ENCODE measurements around the gene FCSK.

The FCSK gene

DNA sequence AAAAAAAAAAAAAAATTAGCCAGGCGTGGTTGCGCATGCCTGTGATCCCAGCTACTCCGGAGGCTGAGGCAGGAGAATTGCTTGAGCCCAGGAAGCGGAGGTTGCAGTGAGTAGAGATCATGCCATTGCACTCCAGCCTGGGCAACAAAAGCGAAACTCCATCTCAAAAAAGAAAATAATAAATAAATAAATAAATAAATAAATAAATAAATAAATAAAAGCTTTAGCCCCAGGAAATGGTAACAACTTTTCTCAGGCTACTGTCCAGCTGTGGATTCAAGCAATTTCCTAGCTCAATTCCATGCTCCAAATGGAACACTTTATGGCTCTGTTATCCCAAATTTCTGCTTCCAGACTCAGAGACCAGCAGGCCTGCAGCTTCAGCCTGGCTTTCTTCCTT, 40.8 kb upstream of the FCSK start (continued):
- TF ChIP-seq, protein P1, sequence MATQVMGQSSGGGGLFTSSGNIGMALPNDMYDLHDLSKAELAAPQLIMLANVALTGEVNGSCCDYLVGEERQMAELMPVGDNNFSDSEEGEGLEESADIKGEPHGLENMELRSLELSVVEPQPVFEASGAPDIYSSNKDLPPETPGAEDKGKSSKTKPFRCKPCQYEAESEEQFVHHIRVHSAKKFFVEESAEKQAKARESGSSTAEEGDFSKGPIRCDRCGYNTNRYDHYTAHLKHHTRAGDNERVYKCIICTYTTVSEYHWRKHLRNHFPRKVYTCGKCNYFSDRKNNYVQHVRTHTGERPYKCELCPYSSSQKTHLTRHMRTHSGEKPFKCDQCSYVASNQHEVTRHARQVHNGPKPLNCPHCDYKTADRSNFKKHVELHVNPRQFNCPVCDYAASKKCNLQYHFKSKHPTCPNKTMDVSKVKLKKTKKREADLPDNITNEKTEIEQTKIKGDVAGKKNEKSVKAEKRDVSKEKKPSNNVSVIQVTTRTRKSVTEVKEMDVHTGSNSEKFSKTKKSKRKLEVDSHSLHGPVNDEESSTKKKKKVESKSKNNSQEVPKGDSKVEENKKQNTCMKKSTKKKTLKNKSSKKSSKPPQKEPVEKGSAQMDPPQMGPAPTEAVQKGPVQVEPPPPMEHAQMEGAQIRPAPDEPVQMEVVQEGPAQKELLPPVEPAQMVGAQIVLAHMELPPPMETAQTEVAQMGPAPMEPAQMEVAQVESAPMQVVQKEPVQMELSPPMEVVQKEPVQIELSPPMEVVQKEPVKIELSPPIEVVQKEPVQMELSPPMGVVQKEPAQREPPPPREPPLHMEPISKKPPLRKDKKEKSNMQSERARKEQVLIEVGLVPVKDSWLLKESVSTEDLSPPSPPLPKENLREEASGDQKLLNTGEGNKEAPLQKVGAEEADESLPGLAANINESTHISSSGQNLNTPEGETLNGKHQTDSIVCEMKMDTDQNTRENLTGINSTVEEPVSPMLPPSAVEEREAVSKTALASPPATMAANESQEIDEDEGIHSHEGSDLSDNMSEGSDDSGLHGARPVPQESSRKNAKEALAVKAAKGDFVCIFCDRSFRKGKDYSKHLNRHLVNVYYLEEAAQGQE (tag by site-specific recombination; IDR thresholded peaks at IDR 0.05): peak; percentile 74; the same call in 1 of the 2 replicates
- peak; percentile 94; the same call in 1 of the 2 replicates for TF ChIP-seq ZNF560 (tag by site-specific recombination; IDR thresholded peaks at IDR 0.05; ENCODE audit: borderline replicate concordance)
- TF ChIP-seq FEZF1 (tag by site-specific recombination; IDR thresholded peaks at IDR 0.05): peak; percentile 16; the same call in 1 of the 2 replicates
- peak; percentile 97 for TF ChIP-seq ZNF394 (tag by site-specific recombination; IDR thresholded peaks at IDR 0.05; ENCODE audit: borderline replicate concordance)
- peak; percentile 40 for TF ChIP-seq ZNF654 (tag by site-specific recombination; IDR thresholded peaks at IDR 0.05; ENCODE audit: low read depth)
- peak; percentile 21; the same call in 1 of the 2 replicates for TF ChIP-seq MZF1 (tag by site-specific recombination; IDR thresholded peaks at IDR 0.05; ENCODE audit: borderline replicate concordance)
- peak; percentile 68; the same call in 1 of the 2 replicates for TF ChIP-seq ZNF433 (tag by site-specific recombination; IDR thresholded peaks at IDR 0.05; ENCODE audit: low read depth)
- TF ChIP-seq ZBTB21 (tag by site-specific recombination; IDR thresholded peaks at IDR 0.05): peak; percentile 66
- TF ChIP-seq ZFP37 (tag by site-specific recombination; IDR thresholded peaks at IDR 0.05): 0 out of 2 replicates have a peak, but pooled peaks have one; percentile 29
- TF ChIP-seq ZNF223 (tag by site-specific recombination; IDR thresholded peaks at IDR 0.05): 0 out of 2 replicates have a peak, but pooled peaks have one; percentile 16
- TF ChIP-seq SP3 (tag by site-specific recombination; IDR thresholded peaks at IDR 0.05): peak; percentile 26; the same call in 1 of the 2 replicates
- peak; percentile 86 for TF ChIP-seq ZNF664 (tag by site-specific recombination; IDR thresholded peaks at IDR 0.05)
- TF ChIP-seq ZFP3 (tag by site-specific recombination; IDR thresholded peaks at IDR 0.05; ENCODE audit: low read depth): 0 out of 2 replicates have a peak, but pooled peaks have one; percentile 12
- TF ChIP-seq RBAK (tag by site-specific recombination; IDR thresholded peaks at IDR 0.05): 0 out of 2 replicates have a peak, but pooled peaks have one; percentile 32
- TF ChIP-seq ZBTB8A (tag by site-specific recombination; IDR thresholded peaks at IDR 0.05): peak; percentile 73
- peak; percentile 72 for TF ChIP-seq ZNF510 (tag by site-specific recombination; IDR thresholded peaks at IDR 0.05; ENCODE audit: insufficient replicate concordance)
- TF ChIP-seq ZNF623 (tag by site-specific recombination; IDR thresholded peaks at IDR 0.05): peak; percentile 82
- peak; percentile 29; the same call in 1 of the 2 replicates for TF ChIP-seq ZNF292 (tag by site-specific recombination; IDR thresholded peaks at IDR 0.05; ENCODE audit: borderline replicate concordance, low read depth)
- TF ChIP-seq, protein P2, sequence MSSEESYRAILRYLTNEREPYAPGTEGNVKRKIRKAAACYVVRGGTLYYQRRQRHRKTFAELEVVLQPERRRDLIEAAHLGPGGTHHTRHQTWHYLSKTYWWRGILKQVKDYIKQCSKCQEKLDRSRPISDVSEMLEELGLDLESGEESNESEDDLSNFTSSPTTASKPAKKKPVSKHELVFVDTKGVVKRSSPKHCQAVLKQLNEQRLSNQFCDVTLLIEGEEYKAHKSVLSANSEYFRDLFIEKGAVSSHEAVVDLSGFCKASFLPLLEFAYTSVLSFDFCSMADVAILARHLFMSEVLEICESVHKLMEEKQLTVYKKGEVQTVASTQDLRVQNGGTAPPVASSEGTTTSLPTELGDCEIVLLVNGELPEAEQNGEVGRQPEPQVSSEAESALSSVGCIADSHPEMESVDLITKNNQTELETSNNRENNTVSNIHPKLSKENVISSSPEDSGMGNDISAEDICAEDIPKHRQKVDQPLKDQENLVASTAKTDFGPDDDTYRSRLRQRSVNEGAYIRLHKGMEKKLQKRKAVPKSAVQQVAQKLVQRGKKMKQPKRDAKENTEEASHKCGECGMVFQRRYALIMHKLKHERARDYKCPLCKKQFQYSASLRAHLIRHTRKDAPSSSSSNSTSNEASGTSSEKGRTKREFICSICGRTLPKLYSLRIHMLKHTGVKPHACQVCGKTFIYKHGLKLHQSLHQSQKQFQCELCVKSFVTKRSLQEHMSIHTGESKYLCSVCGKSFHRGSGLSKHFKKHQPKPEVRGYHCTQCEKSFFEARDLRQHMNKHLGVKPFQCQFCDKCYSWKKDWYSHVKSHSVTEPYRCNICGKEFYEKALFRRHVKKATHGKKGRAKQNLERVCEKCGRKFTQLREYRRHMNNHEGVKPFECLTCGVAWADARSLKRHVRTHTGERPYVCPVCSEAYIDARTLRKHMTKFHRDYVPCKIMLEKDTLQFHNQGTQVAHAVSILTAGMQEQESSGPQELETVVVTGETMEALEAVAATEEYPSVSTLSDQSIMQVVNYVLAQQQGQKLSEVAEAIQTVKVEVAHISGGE (tag by site-specific recombination; conservative IDR thresholded peaks at IDR 0.05; ENCODE audit: low read depth): peak; percentile 84
- peak; percentile 47; the same call in 1 of the 2 replicates for TF ChIP-seq ZNF791 (tag by site-specific recombination; IDR thresholded peaks at IDR 0.05)

Measured in HEK293 (cell line).